Small intestine (tissue), 7 donors: ENCODE results near the gene EPB41L3. TPM values are rescaled to one million over a fixed set of nuclear protein-coding genes. Genes with fewer than 3 reads are reported as not detected.

Source experiments
- DNase-seq, 2 donors: peaks; one replicate each; pipeline versions ENCODE4 v3.0.0 to v3.0.0-alpha.2; 2013
- FAIRE-seq: peaks from 2 replicates; lab custom pipeline; 2012; peaks lifted over from hg19 to GRCh38; lab: Jason Lieb, UNC
- H3K27ac ChIP-seq, 3 donors: one replicate each; pipeline ENCODE4 v1.5.1; 2013; ENCODE audit warnings: low read length in 2 of 3, mild to moderate bottlenecking in 2 of 3, control low read depth in 1 of 3, inconsistent platforms in 1 of 3, low read depth in 1 of 3, moderate library complexity in 1 of 3
- H3K27me3 ChIP-seq, 3 donors: one replicate each; pipeline ENCODE4 v1.6.1; 2013; ENCODE audit warnings: low read length in 3 of 3, inconsistent platforms in 1 of 3; ENCODE audit not compliant: control insufficient read depth in 3 of 3, insufficient read depth in 3 of 3
- H3K36me3 ChIP-seq, 3 donors: one replicate each; pipeline ENCODE4 v1.6.1; 2013; ENCODE audit warnings: low read length in 3 of 3, inconsistent platforms in 1 of 3, low read depth in 1 of 3, mild to moderate bottlenecking in 1 of 3, moderate library complexity in 1 of 3; ENCODE audit not compliant: control insufficient read depth in 3 of 3, insufficient read depth in 2 of 3
- H3K4me1 ChIP-seq, 3 donors: one replicate each; pipeline ENCODE4 v1.6.1; 2013; ENCODE audit warnings: low read length in 2 of 3, inconsistent platforms in 1 of 3, low read depth in 1 of 3, mild to moderate bottlenecking in 1 of 3, moderate library complexity in 1 of 3; ENCODE audit not compliant: control insufficient read depth in 3 of 3, insufficient read depth in 2 of 3
- H3K4me3 ChIP-seq, 3 donors: one replicate each; pipeline ENCODE4 v1.5.1; 2013; ENCODE audit warnings: low read length in 3 of 3, control low read depth in 1 of 3, inconsistent platforms in 1 of 3, low read depth in 1 of 3, mild to moderate bottlenecking in 1 of 3, moderate library complexity in 1 of 3
- H3K9me3 ChIP-seq, 2 donors: one replicate each; pipeline ENCODE4 v1.6.1; 2013; ENCODE audit warnings: low read depth in 1 of 2, low read length in 1 of 2; ENCODE audit not compliant: control insufficient read depth in 2 of 2, insufficient read depth in 1 of 2
- WGBS, 3 donors: extraction: QIAGEN DNeasy Blood & Tissue Kit; methylation state at CpG; one replicate each; pipeline ENCODE4 v1.1.7; 2013; 5-methylcytosine and 5-hydroxymethylcytosine counted together
- polyA plus RNA-seq, 4 donors: library from polyadenylated mRNA; stranded (reverse) in 3 of 4; unstranded in 1 of 4; fragments of 200-250 nt in 3 of 4; fragments of 120-200 nt in 1 of 4; gene quantifications; one replicate each; pipeline versions ENCODE4 v1.2.1 to v1.2.3, GENCODE V29; 2013
- donor health status: healthy with polysubstance abuse.
- donor health status: control.
- donor health status: control.
- donor health status: Bipolar disorder and iron deficiency.
- donor health status: healthy.

The EPB41L3 gene
- polyA plus RNA-seq, 4 donors = 36.6 to 167 (median 80.2) TPM

- no peak for DNase-seq
- no peak for FAIRE-seq
- Histone ChIP-seq H3K27me3 (no peaks in the 10 kb centered on the region), H3K36me3 (peaks cover 0 to 8% (median 6%) of the 10 kb centered on the region in 3 donors), H3K4me1 (no peaks in the 10 kb centered on the region), H3K9me3 (peaks cover 0 to 5% of the 10 kb centered on the region in 2 donors), H3K4me3 (no peak overlapping the region), H3K27ac (no peak overlapping the region)
- 88 to 96% (median 95%) methylated on average over 2 of the region's 2 CpGs for WGBS, 3 donors
These were observed 59.3 kb downstream of the EPB41L3 start for GRCh38 chr18:5484526-5484925.

GRCh38 chr18:5481621-5482020 is 62.2 kb downstream of the EPB41L3 start:
- H3K27me3 ChIP-seq = no peaks in the 10 kb centered on the region
- no peak for DNase-seq
- H3K4me1 ChIP-seq = no peaks in the 10 kb centered on the region
- H3K36me3 ChIP-seq = peaks cover 0 to 9% (median 0%) of the 10 kb centered on the region in 3 donors
- H3K27ac ChIP-seq = no peak overlapping the region
- WGBS, 3 donors = 97 to 100% (median 97%) methylated on average over 5 of the region's 5 CpGs
- FAIRE-seq = no peak
- peaks cover 0 to 5% of the 10 kb centered on the region in 2 donors for H3K9me3 ChIP-seq
- H3K4me3 ChIP-seq = no peak overlapping the region

GRCh38 chr18:5478261-5478660 is 65.5 kb downstream of the EPB41L3 start:
- Histone ChIP-seq H3K27me3 (no peaks in the 10 kb centered on the region), H3K27ac (no peak overlapping the region), H3K4me3 (no peak overlapping the region), H3K9me3 (peaks cover 0 to 5% of the 10 kb centered on the region in 2 donors), H3K36me3 (peaks cover 0 to 9% (median 0%) of the 10 kb centered on the region in 3 donors), H3K4me1 (no peaks in the 10 kb centered on the region)
- DNase-seq = no peak
- WGBS, 3 donors = 77 to 84% (median 80%) methylated on average over 4 of the region's 4 CpGs
- FAIRE-seq = no peak

DNA sequence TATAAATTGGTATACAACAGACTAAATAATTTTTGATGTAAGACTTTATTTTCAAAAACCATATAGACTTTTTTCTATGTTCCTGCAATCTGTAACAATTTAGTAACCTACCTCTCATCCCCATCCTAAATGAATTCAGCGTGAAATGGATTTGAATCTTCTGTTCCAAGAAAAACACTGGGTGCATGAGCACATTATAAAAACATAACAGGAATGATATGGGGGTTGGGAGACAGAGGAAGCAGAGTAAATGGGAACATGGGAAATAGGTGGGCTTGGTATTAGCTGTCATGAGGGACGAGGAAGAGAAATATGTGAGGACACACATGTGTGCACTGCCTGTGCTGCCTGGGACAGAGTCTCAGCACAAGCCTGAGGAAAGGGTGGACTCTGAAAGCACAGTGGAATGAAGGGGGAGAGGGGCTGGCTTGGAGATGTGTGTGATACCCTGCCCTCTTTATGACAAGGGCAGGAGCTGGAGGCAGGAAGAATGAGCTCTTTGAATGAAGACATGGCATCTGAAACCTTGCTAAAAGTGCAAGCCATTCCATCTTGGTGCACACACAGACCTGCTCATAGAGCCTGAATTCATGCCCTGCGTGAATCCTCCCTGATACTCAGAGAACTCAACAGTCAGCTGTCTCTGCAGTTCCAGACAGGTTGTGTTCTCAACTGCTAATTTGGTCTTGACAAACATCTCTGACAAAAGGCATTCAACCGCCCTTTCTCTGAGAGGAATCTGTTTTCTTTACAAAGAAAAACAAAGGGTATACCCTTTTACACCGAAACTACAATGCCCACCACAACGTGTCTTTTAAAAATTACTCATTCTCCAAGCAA is 66.6 kb downstream of the EPB41L3 start:
- Histone ChIP-seq H3K27ac (no peak overlapping the region), H3K27me3 (no peaks in the 10 kb centered on the region), H3K4me1 (no peaks in the 10 kb centered on the region), H3K9me3 (peaks cover 0 to 5% of the 10 kb centered on the region in 2 donors), H3K36me3 (peaks cover 0 to 9% (median 3%) of the 10 kb centered on the region in 3 donors), H3K4me3 (no peak overlapping the region)
- DNase-seq (no peak), FAIRE-seq (no peak)
- 83 to 91% (median 85%) methylated on average over 6 of the region's 6 CpGs for WGBS, 3 donors

DNA sequence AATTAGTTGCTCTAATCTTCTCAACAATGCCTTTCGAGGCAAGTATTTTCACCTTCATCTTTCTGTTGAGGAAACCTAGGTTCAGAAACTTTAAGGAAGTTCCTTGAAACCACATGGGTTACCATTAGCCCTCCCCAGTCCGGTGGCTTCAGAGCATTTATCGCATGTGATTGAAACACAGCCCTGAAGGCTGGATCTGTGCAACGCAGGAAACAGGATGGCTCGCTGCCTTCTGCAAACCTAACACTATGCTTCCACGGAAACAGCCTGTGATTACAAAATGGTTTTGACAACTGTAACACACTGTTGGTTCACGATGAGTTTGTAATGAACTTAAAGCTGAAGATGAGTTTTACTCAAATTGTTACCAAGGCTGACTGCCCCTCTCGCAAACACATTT is 68.5 kb downstream of the EPB41L3 start:
- Histone ChIP-seq H3K4me3 (no peak overlapping the region), H3K27ac (no peak overlapping the region), H3K36me3 (peaks cover 0 to 7% (median 6%) of the 10 kb centered on the region in 3 donors), H3K27me3 (no peaks in the 10 kb centered on the region), H3K9me3 (no peaks in the 10 kb centered on the region), H3K4me1 (no peaks in the 10 kb centered on the region)
- 55 to 76% (median 70%) methylated on average over 8 of the region's 8 CpGs for WGBS, 3 donors
- DNase-seq (no peak), FAIRE-seq (no peak)

DNA sequence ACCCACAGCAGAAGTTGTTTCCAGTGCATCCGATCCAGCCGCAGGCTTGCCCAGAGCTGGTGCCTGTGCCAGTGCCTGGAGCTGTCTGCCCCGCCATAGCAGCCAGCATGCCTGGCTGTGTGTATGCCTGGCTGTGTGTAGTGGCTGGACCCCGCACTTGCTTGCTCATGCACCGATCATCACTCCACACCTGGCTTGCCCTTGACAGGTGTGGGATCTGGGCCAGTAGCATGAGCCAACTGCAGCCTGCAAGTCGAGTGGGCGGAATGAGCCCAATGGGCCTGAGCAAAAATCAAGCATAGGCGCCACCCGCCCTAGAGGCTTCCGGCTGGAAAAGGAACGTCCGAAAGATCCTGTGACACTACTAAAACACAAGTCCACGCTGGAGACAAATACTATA is 74.5 kb downstream of the EPB41L3 start:
- H3K9me3 ChIP-seq = no peaks in the 10 kb centered on the region
- WGBS, 3 donors = 94 to 95% (median 94%) methylated on average over 12 to 13 of the region's 13 CpGs
- DNase-seq (no peak), FAIRE-seq (no peak)
- H3K27me3 ChIP-seq = no peaks in the 10 kb centered on the region
- H3K4me1 ChIP-seq = no peaks in the 10 kb centered on the region
- H3K4me3 ChIP-seq = no peak overlapping the region
- peaks cover 0 to 17% (median 8%) of the 10 kb centered on the region in 3 donors for H3K36me3 ChIP-seq
- no peak overlapping the region for H3K27ac ChIP-seq

DNA sequence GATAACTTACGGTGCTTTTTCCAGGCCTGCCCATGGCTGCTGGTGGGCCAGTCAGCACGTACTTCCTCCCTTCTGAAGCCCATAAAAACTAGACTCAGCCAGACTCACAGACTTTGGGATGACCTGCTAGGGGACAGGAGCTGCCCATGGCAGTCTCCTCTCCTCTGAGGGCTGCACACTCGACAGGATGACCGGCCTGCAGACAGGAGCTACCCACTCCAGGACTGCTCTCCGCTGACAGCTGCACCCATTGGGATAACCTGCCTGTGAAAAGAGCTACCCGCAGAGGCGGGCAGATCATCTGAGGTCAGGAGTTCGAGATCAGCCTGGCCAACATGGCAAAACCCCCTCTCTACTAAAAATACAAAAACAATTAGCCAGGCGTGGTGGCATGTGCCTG is 75.4 kb downstream of the EPB41L3 start:
- FAIRE-seq = no peak
- Histone ChIP-seq H3K9me3 (no peaks in the 10 kb centered on the region), H3K36me3 (peaks cover 0 to 17% (median 8%) of the 10 kb centered on the region in 3 donors), H3K4me3 (no peak overlapping the region), H3K4me1 (no peaks in the 10 kb centered on the region), H3K27me3 (no peaks in the 10 kb centered on the region), H3K27ac (no peak overlapping the region)
- DNase-seq = no peak
- WGBS, 3 donors = 83 to 92% (median 89%) methylated on average over 9 of the region's 9 CpGs

- Histone ChIP-seq H3K27ac (no peak overlapping the region), H3K36me3 (peaks cover 0 to 17% (median 5%) of the 10 kb centered on the region in 3 donors), H3K4me1 (no peaks in the 10 kb centered on the region), H3K4me3 (no peak overlapping the region), H3K27me3 (no peaks in the 10 kb centered on the region), H3K9me3 (no peaks in the 10 kb centered on the region)
- FAIRE-seq (no peak), DNase-seq (no peak)
- 71 to 96% (median 92%) methylated on average over 6 of the region's 6 CpGs for WGBS, 3 donors
These were observed 76.1 kb downstream of the EPB41L3 start for GRCh38 chr18:5467671-5468070.
